GM21723 (cell line): ENCODE measurements around the gene ASTN1.

Source experiments
- ATAC-seq: cut with Tn5 transposase; IDR thresholded peaks from one replicate; pipeline ENCODE4 v1.9.1; 2021; ENCODE audit warnings: mild to moderate bottlenecking, moderate library complexity; ENCODE audit not compliant: unreplicated experiment

ASTN1 gene

DNA sequence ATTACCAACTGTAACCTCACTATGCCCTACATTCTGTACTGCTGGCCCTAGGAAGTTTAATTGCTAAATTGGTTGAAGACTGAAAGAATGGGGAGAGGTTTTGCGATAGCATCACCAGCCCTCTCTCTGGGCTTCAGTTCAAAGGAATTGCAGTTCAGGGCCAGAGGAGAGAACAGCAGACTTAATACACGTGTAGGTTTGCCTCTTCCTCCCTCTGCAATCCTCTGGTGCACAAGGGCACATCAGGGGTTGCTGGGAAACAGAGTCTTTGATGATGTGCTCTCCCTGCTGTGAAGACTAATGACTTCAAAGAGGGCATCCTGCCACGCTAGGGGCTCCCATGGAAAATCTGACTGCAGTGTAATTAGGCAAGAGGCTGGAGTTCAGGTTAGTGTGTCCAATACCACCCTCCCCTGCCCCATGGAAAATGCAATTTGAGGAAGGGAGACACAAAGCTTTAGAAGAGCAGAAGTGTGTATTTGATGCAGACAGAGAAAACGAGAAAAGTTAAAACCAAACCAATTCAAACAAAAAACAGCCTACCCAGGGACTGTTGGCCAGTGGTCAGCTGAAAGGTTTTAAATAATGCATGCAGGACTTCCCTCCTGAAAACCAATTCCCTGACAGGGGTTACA lies 167.9 kb downstream of the ASTN1 start:
- ATAC-seq = no peak

DNA sequence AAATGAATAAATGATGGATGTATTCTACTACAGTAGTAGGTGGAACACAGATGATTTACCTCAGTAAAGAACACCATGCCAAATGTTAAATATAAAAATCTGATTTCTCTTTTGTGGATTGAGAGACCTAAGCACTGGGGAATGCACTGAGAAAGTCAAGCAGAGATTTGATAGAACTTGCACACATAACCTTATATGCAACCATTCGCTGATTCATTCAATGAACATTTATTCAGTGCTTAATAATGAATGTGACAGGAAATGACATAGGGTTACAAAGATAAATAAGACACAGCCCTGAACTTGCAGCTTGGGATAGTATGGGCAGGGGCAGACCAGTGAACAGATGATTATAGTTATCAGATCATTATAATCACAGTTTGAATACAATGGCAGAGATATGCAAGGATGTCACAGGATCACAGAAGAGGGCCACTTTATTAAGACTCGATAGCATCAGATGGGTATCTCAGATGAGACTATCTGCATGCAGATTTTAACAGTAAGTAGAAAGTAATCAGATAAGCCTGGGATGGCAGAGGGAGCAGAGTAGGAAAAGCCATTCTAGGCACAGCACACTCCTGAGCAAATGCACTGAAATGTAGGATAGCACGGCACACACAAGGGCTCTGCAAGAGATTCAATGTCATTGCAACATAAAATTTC lies 169.4 kb downstream of the ASTN1 start:
- no peak for ATAC-seq

DNA sequence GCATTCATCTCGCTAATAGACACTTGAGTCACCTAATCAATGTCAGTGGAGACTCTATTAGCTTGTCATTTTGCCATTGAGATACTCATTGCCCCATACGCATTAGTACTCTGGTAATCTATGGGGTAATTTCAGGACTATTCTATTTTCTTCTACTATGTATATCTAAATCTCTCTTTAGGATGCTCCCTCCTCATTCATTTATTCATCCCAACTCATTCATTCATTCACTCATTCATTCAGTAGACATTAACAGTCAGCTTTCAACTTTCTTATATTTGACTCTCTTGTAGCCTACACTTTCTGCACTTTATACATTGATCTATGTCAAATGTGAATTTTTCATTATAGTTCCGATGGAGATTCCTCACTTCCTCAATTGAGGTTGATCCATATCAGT lies 170.9 kb downstream of the ASTN1 start:
- no peak for ATAC-seq

DNA sequence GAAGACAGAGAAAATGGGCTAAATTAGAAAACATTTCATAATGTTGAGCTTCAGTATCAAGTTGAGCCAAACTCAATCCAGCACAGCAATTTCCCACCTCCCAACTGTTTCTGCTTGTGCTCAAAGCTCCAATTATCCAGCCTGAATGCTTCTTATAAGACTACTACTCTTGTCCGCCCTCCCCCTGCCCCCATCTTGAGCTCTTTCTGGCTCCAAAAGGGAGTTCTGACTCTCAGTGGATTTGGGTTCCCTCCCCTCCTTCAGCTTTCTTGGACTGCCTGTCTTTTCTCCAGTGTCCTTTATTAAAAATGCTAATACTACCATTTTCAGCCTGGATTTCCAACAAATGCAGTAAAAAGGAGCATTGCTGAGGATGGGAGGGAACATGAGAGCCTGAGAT lies 174.8 kb downstream of the ASTN1 start:
- no peak for ATAC-seq

DNA sequence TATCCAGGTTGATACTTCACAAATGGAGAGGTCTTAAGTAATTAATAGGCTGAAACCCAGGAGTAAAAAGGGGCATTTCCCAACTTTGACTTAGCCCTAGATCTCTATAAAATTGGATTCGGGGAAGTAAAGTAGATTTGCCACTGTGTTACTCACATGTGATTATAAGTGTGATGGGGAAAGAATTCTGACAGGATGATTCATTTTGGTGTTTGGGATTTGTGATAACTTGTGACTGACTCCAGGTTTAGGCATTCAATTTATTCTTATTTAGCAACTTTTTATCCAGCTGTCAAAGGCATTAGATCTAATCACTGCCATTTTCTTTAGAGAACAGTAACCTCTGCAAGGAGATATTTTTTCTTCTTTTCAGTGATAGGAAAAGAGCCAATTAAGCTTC lies 175.5 kb downstream of the ASTN1 start:
- no peak for ATAC-seq

- ATAC-seq = no peak
These were observed 177.5 kb downstream of the ASTN1 start for GRCh38 chr1:176987016-176987415.

DNA sequence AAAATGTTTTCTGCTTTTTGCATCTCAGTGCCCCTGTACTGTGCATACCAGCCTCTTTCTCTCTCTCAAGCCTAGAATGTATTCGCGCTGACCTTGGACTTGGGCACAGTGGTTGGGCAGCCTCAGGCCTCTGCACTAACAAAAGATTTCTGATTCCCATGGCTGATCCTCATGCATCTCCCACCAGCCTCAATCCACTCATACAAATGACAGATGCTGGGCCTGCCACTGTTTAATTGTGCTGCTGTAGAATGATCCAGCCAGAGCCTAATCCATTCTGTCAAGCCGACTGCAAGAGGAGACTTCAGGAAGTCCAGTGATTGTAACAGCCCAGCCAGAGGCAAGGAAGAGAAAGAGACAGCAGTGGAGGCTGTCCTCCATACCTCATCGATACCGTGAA lies 180.8 kb downstream of the ASTN1 start:
- ATAC-seq = no peak

DNA sequence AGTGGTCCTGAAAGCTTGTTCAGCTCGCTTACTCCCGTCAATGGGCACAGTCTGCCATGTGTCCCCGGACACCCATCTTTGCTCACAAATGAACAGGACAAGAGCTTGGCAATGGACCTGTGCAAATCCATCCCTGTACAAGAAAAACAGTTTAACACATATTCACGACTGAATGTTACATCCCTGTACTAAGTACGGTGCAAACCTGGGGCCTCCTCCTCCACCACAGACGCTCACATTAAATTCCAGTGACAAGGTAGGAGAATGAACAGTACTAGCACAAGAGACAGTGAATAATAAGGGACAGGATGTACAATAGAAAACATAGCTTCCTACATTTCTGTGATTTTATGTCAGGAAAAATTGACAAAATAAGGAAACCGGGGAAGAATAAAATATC lies 187.7 kb downstream of the ASTN1 start:
- ATAC-seq = no peak

DNA sequence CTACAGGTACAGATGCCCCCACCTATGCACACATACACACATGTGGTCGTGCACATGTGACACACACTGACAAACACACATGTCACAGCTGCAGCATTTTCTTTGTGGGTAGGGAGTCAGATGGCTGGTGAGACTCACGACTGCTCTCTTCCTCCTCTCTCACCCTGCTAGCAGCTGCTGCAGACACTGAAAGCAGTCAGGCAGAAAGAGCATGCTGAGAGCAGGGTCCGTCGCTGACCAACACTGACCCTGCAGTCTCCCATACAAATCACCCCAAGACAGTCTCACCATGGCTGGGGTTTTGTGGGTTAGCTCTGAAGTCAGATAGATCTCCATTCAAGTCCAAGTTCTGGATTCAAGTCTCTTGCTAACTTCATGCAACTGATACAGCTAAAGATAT lies 188.3 kb downstream of the ASTN1 start:
- ATAC-seq = no peak

- no peak for ATAC-seq
These were observed 199.8 kb downstream of the ASTN1 start for GRCh38 chr1:176964687-176965086.

DNA sequence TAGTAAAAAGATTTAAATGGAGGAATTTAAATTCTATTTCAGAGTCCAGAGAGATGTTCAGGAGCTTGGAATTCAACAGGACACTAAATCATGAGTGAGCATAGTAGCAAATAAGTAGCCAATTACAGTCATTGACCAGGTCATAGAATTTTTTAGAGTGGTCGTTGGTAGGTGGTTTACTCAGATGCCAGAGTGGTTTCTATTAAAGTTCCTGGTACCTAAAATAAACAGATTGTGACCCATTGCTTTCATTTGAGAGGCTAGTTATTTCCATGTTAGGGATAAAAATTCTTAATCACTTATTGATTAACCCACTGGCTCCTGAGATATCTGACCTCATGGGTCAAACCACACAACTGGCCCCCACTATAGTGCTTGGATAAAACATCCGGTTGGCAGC lies 201.3 kb downstream of the ASTN1 start:
- no peak for ATAC-seq

DNA sequence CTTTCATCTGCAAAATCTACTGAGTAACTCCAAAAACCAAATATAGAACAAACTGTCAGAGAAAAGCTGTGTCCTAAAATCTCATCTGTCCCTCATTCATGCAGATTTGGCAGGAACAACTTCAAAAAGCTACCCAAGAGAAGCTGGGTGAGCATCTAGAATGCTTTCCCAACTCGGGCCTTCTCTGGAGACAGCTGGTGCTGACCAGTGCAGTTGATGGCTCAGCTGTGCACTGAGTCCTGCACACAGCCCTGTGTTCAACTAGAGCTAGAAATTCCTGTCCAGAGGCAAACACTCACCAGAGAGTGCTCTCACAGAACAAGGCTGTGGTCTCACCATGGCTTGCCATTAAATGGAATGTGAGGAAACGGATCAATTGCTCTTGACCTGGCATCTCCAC lies 202.8 kb downstream of the ASTN1 start:
- no peak for ATAC-seq

GRCh38 chr1:176959191-176959820 lies 205.2 kb downstream of the ASTN1 start:
- no peak for ATAC-seq

DNA sequence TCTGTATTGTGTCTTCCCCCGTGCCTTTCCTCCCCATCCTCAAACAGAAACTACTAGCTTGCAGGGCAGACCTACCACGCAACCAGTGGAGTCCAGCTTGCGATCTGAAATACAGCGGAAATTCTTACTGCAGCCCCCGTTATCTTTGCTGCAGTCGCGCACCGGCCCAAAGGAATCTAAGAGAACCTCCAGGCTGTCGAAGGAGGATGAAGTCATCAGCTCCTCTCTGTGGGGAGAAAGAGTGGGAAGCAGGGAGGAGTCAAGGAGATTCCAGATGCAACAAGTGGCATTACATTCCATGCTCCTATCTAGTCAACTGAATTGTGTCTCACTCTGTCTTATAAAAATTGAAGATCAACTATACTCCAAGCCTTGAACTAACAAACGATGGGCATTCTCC lies 206.9 kb downstream of the ASTN1 start:
- no peak for ATAC-seq

DNA sequence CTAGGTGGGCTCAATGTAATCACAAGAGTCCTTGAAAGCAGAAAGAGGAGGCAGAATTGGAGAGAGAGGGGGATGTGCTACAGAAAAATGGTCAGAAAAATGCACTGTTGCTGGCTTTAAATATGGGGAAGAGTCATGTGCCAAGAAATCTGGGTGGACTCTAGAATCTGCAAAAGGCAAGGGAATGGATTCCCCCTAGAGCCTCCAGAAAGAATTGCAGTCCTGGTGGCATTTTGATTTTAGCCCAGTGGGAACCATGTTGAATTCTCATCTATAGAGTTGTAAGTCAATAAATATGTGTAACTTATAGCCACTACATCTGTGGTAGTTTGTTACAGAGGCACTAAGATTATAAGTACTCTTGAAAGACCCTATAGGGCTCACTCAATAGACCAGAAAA lies 210.3 kb downstream of the ASTN1 start:
- ATAC-seq = no peak

GRCh38 chr1:176950736-176951324 lies 213.7 kb downstream of the ASTN1 start:
- no peak for ATAC-seq

DNA sequence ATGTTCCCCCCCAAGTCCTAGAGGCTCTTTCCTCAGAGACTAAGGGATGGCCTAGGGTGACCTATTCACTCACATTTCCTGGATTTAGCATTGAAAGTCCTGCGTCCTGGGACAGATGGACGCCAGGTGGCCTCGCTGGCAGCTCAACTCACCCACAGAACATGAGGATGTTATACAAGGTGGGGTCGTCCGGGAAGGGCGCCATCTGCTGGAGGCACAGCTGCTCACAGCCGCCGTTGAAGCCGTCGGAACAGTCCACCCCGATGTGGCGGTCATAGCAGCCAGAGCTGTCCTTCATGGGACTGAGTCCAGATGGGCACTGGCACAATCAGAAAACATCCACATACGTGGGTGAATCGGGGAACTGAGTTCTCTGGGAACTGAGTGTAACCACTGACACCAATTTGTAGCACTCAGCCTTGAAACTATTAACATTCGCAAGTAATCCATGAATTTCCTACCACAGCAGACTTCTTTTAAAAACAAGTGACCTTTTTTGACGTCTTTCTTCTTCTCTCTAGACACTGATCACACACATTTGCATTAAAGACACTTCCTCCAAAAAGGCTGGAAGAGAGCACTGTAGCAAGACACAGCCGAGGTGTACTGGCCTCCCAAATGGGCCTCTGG lies 215.4 kb downstream of the ASTN1 start:
- peak; percentile 85 for ATAC-seq

GRCh38 chr1:176944606-176945005 lies 219.9 kb downstream of the ASTN1 start:
- no peak for ATAC-seq

DNA sequence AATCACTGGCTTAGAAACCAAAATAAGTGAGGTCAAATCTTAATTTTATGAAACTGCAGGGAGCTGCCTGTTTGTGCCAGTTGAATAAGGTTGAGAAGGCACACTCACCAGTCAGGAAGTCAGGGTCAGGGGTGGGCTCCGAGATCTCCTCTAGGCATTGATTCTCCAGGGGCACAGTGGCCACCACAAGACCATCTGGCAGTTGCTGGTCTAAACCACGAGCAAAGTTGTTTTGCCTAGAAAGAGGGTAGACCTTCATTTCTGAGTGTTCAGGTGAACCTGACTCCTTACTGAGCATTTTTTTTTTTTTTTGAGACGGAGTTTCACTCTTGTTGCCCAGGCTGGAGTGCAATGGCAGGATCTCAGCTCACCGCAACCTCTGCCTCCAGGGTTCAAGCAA lies 220.7 kb downstream of the ASTN1 start:
- ATAC-seq = no peak

GRCh38 chr1:176942346-176942745 lies 222.2 kb downstream of the ASTN1 start:
- ATAC-seq = no peak

DNA sequence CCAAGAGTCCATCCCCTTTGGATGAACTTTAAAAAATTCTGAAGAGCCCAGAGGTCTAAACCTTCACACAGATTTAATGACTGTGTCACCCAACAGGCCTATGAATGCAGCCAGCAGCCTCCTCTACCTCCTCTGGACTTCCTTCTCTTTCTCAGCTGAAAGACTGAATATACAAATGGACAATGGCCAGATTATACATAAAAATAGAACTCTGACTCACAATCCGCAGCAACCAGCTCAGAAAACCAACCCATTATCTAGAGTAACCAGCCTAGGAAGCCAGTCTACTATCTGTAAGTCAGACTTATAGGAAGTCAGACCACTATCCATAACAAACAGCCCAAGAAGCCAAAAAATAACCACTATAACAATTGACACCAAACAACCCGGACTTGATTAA lies 224.5 kb downstream of the ASTN1 start:
- ATAC-seq = no peak

GRCh38 chr1:176938375-176938774 lies 226.1 kb downstream of the ASTN1 start:
- no peak for ATAC-seq
